Panc1 (cell line): ENCODE data around the gene PLA2G2C. TPM values are rescaled to one million over a fixed set of nuclear protein-coding genes. Genes with fewer than 3 reads are reported as not detected.

Experiments
- ATAC-seq: fragments of 200-7000 bp; cut with Tn5 transposase; 2 replicates; pipeline ENCODE4 v1.9.1; 2020; ENCODE audit warnings: mild to moderate bottlenecking, moderate library complexity
- BruUV-seq: library from RNA; stranded (reverse); fragments of 400-500 nt; replicated peaks from 2 replicates; lab custom pipeline; 2021; lab: Mats Ljungman, UMichigan
- CTCF ChIA-PET: fragments of 300-600 bp; sonication (Branson Sonifier 250); formaldehyde crosslinking; loops from one replicate; lab custom pipeline; 2022; ENCODE audit warnings: antibody characterized with exemption; lab: Charles Lee
- POLR2A ChIA-PET: fragments of 300-600 bp; sonication (Branson Sonifier 250); formaldehyde crosslinking; loops from one replicate; lab custom pipeline; 2022; ENCODE audit warnings: antibody characterized with exemption; lab: Charles Lee
- DNase-seq: peaks from one replicate; pipeline ENCODE4 v3.0.0-alpha.2; 2010; ENCODE audit warnings: low read depth, low spot score
- H3K27ac ChIP-seq: 2 replicates; pipeline ENCODE4 v1.5.1; 2011; ENCODE audit warnings: mild to moderate bottlenecking, low read length, inconsistent platforms
- H3K27me3 ChIP-seq: fragments of 200-500 bp; sonication (Bioruptor generic); 2 replicates; pipeline ENCODE4 v1.6.0; 2014; ENCODE audit warnings: low read length, inconsistent platforms; ENCODE audit not compliant: control insufficient read depth, insufficient read depth
- H3K36me3 ChIP-seq: fragments of 200-500 bp; sonication (Bioruptor generic); 2 replicates; pipeline ENCODE4 v1.5.1; 2014; ENCODE audit warnings: inconsistent platforms, mild to moderate bottlenecking, low read length, moderate library complexity; ENCODE audit not compliant: control insufficient read depth, insufficient read depth
- H3K4me1 ChIP-seq: 2 replicates; pipeline ENCODE4 v1.5.1; 2011; ENCODE audit warnings: inconsistent platforms, mild to moderate bottlenecking, low read length, moderate library complexity; ENCODE audit not compliant: control insufficient read depth, insufficient read depth
- H3K4me3 ChIP-seq, 2 experiments: 2 replicates each; pipeline ENCODE4 v1.5.1; 2011 to 2012; ENCODE audit warnings: low read depth in 2 of 2, low read length in 2 of 2, mild to moderate bottlenecking in 2 of 2, inconsistent platforms in 1 of 2, moderate library complexity in 1 of 2
- H3K9me3 ChIP-seq: fragments of 200-500 bp; sonication (Bioruptor generic); 2 replicates; pipeline ENCODE4 v1.5.1; 2014; ENCODE audit warnings: low read depth, mild to moderate bottlenecking, inconsistent platforms, low read length, moderate library complexity; ENCODE audit not compliant: control insufficient read depth, insufficient read depth
- POLR2AphosphoS5 ChIP-seq: IDR thresholded peaks from 2 replicates; pipeline ENCODE4 v1.6.1; 2012; ENCODE audit warnings: mild to moderate bottlenecking, low read depth, low read length, moderate library complexity
- REST ChIP-seq, 2 experiments: IDR thresholded peaks; 2 replicates each; pipeline ENCODE4 v1.6.1; 2011 to 2012; ENCODE audit warnings: low read depth in 2 of 2, control low read depth in 1 of 2, low read length in 1 of 2, mild to moderate bottlenecking in 1 of 2, moderate library complexity in 1 of 2; ENCODE audit not compliant: insufficient read depth in 1 of 2
- SIN3A ChIP-seq: IDR thresholded peaks from 2 replicates; pipeline ENCODE4 v1.6.1; 2012; ENCODE audit warnings: low read depth, mild to moderate bottlenecking, low read length, moderate library complexity, borderline replicate concordance; ENCODE audit not compliant: insufficient read depth
- TCF7L2 ChIP-seq: IDR thresholded peaks from 2 replicates; pipeline ENCODE4 v1.6.1; 2011; ENCODE audit warnings: mild to moderate bottlenecking, low read depth, low read length, inconsistent platforms
- in situ Hi-C: cut with HindIII; loops from 2 replicates; pipeline ENCODE4 v1.10.0; 2016; ENCODE audit warnings: low sequenced_read_pairs, low pct_unique_long_range_greater_than_20kb
- intact Hi-C: fragments of 100-400 bp; cut with micrococcal nuclease; formaldehyde crosslinking; loops from one replicate; pipeline ENCODE4 v1.10.0; 2022; ENCODE audit not compliant: unreplicated experiment
- total RNA-seq: library from RNA; stranded (reverse); gene quantifications from one replicate; pipeline ENCODE4 v1.2.1, GENCODE V29; 2021; ENCODE audit not compliant: unreplicated experiment

The PLA2G2C gene
- total RNA-seq, 1 experiment from 2014 or later = not detected

- in situ Hi-C loops (no loop called here), intact Hi-C loops (no loop called here)
- Histone ChIP-seq H3K27ac (no peak overlapping the region), H3K36me3 (no peaks in the 10 kb centered on the region), H3K9me3 (no peaks in the 10 kb centered on the region), H3K4me1 (no peaks in the 10 kb centered on the region), H3K4me3 (no peak overlapping the region), H3K27me3 (peaks cover 7% of the 10 kb centered on the region)
- ATAC-seq = no peak
- ChIA-PET POLR2A (no interaction called here), CTCF (no interaction called here)
- TF ChIP-seq TCF7L2 (no peak), SIN3A (no peak)
- no TSS peak for BruUV-seq
- no peak for DNase-seq
These were observed 70.4 kb downstream of the PLA2G2C start for GRCh38 chr1:20115916-20116315.

DNA sequence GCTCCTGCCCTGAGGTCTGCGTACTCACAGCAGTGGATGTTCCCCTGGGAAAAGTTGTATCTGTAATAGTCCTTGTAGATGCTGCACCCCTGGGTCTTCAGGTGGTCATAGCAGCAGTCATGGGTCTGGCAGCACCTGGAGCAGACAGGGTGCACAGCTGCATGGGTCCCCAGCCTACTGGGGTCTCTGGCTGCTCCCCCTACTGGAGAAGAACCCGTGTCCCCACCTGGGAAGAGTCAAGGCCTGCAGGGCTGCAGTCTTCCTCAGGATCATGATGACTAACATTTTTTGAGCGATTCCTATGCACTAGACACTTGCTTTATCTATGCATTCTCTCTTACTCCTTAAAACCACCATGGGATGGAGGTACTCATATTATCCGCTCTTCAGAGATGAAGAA, 70.8 kb downstream of the PLA2G2C start:
- Histone ChIP-seq H3K36me3 (no peaks in the 10 kb centered on the region), H3K27me3 (peaks cover 7% of the 10 kb centered on the region), H3K4me1 (no peaks in the 10 kb centered on the region), H3K4me3 (no peak overlapping the region), H3K9me3 (no peaks in the 10 kb centered on the region), H3K27ac (no peak overlapping the region)
- ATAC-seq (no peak), DNase-seq (no peak)
- BruUV-seq = no TSS peak
- CTCF ChIA-PET = no interaction called here
- in situ Hi-C loops (no loop called here), intact Hi-C loops (no loop called here)
- TF ChIP-seq REST (IDR thresholded peaks at IDR 0.05; ENCODE audit: insufficient read depth in 1 of 2, low read depth in 2 of 2, low read length in 1 of 2) = no peak
- POLR2A ChIA-PET = no interaction called here

DNA sequence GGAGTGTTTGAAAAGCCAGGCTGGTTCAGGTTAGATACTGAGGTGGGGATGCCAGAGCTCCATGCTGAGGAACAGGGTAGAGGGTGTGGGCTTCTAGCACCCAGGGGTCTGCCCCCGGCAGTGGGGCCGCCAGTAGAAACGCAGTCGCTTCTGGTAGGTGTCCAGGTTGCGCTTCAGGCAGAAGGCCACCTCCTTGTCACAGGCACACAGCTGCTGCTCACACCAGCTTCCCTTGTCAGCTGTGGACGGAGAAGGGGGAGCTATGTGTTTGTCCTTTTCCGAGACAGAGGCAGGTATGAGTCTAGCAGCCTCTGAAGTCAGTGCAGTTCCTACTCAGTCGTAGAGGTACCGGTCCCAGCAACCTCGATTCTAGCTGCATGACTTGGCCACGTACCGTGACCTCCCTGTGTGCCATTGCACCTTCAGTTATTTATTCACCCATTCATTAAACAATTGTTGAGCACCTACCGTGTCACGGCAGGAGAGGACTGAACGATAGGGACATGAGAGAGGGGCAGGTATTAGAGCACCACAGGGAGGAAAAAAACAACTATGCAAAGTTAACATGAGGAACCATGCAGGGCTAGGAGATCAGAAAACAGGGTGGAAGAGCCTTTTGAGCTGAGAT, 72.2 kb downstream of the PLA2G2C start:
- ATAC-seq = no peak
- CTCF ChIA-PET = no interaction called here
- in situ Hi-C loops = no loop called here

More for the DNA sequence above, 72.2 kb downstream of the PLA2G2C start:
- Histone ChIP-seq H3K4me3 (no peak overlapping the region), H3K27me3 (peaks cover 4% of the 10 kb centered on the region), H3K4me1 (no peaks in the 10 kb centered on the region), H3K9me3 (no peaks in the 10 kb centered on the region), H3K36me3 (no peaks in the 10 kb centered on the region), H3K27ac (no peak overlapping the region)
- no peak for DNase-seq
- TF ChIP-seq REST (IDR thresholded peaks at IDR 0.05; ENCODE audit: insufficient read depth in 1 of 2, low read depth in 2 of 2, low read length in 1 of 2) (no peak), TCF7L2 (no peak), POLR2AphosphoS5 (no peak), SIN3A (no peak)
- POLR2A ChIA-PET = no interaction called here
- BruUV-seq = no TSS peak
- intact Hi-C loops = no loop called here

Other genes starting within 250 kb of the PLA2G2C start
- not detected for gene PLA2G2A, start 206.9 kb downstream of the PLA2G2C start, total RNA-seq
- not detected for gene PLA2G5, start 116.3 kb downstream of the PLA2G2C start, total RNA-seq
- gene PLA2G2D, start 67.0 kb downstream of the PLA2G2C start, total RNA-seq = not detected
- gene PLA2G2F, start 47.2 kb downstream of the PLA2G2C start, total RNA-seq = not detected
- 0.05 TPM for gene UBXN10, start 422 bp downstream of the PLA2G2C start, total RNA-seq
- not detected for gene VWA5B1, start 104.4 kb upstream of the PLA2G2C start, total RNA-seq